Measurements from ENCODE around the gene SAMD14.
A peak's percentile ranks its signal among the peaks of the same experiment; 100 is the strongest.

Gene SAMD14

GRCh38 chr17:50130559-50131305 lies 772 bp upstream of the SAMD14 start:
- DNase-seq = no peak

GRCh38 chr17:50129353-50129727 lies 620 bp downstream of the SAMD14 start:
- no peak for DNase-seq

DNA sequence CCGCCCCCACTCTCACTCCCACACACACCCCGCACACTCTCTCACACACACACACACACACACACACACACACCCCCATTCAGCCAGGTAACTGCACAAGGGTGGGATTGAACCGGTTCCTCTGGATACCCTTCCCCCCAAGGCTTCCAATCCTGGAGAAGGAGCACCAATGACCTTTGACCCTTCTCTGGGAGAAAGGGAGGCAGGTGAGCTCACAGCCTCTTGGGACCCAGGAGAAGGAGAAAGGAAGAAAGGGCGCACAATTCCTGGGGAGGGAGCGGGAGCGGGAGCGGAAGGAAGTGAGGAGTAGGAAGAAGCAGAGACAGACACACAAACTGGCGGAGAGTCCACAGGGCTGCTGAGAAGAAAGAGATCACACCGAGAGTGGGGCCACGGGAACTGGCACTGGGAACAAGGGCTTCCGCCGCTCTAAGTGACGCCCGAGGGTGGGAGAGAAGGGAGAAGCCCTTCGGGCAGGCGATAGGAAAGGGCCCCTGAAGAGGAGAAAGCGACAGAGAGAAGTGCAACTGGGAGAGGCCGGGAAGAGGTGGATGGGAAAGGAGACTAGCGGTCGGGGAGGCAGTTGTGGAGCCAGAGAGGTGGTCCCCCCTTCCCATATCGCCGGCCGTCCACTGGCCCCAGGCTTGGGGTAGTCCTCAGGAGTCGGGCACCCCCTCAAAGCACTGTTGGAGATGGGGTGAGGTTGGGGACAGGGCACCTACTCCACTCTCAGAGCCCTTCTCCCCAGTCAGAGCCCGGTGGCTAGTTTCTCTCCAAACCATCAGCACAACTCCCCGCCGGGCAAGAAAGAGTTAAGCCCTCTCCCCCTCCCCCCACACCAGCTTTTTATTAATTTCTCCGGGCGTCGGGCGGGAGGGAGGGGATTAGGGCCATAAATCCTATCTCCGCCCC lies 1.3 kb downstream of the SAMD14 start:
- no peak for DNase-seq

DNA sequence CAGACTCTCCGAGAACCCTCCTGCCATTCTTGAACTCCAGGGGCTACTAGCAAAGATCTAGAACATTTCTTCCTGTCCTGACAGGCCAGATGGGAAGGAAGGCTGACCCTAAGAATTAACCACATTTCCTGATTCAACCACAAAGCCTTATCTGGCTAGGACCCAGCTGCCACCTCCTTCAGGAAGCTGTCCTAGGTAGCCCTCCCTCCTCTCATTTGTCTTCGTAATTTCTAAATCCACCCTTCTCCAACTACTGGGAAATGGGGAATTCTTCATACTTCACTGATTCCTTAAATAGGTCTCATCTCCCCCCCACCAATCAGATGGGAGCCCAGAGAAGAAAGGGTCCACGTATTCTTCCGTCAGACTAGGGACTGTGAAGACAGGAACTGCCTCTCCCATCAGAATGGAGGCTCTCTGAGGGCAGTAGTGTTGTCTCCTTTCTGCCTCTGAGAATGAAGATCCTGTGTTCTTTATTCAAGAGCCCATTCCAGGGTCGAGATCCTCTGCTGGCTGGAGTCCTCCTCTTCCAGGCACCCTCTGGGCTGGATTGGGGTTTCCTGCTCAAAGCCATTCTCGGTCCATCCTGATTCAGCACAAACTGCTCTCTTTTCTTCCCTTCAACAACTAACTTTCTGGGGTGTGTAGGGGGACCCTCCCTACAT lies 2.1 kb downstream of the SAMD14 start:
- DNase-seq = no peak

GRCh38 chr17:50125420-50125997 lies 4.5 kb downstream of the SAMD14 start:
- DNase-seq = no peak

- no peak for DNase-seq
Measured at GRCh38 chr17:50123649-50124349, 6.2 kb downstream of the SAMD14 start.

GRCh38 chr17:50122945-50123344 lies 7.0 kb downstream of the SAMD14 start:
- no peak for DNase-seq

- no peak for DNase-seq
Measured at GRCh38 chr17:50120475-50121253, 9.3 kb downstream of the SAMD14 start.

DNA sequence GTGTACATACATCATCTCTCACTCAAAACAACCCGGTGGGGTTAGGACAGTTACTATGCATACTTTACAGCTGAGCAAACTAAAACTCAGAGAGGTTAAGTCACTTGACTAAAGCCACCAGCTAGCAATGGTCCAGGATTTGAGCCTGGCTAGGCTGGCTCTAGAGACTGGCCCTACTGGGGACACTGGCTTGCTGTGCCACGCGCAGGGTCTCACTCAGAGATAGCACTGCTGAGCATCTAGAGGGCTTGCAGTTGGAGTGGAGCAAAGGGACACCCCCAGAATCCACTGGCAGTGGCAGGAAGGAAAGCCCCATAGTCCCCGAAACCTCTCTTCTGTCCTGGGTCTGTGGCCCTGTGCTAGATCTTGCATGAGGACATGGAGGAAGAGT lies 11.1 kb downstream of the SAMD14 start:
- DNase-seq = no peak

GRCh38 chr17:50118076-50118827 lies 11.7 kb downstream of the SAMD14 start:
- DNase-seq = no peak

- no peak for DNase-seq
Measured at GRCh38 chr17:50117202-50118051, 12.5 kb downstream of the SAMD14 start.

- DNase-seq = no peak
Measured at GRCh38 chr17:50115756-50116155, 14.2 kb downstream of the SAMD14 start.

GRCh38 chr17:50114849-50115357 lies 15.1 kb downstream of the SAMD14 start:
- peak; percentile 59 for DNase-seq

- DNase-seq = no peak
Measured at GRCh38 chr17:50114401-50114800, 15.6 kb downstream of the SAMD14 start.

GRCh38 chr17:50113624-50114320 lies 16.2 kb downstream of the SAMD14 start:
- no peak for DNase-seq

- DNase-seq = no peak
Measured at GRCh38 chr17:50112694-50113093, 17.3 kb downstream of the SAMD14 start.

- no peak for DNase-seq
Measured at GRCh38 chr17:50111673-50112655, 18.0 kb downstream of the SAMD14 start.

Data from NCI-H748 treated with DMSO at 0.1 percent for 48 hours (cell line).